ENCODE data around the gene C9orf50. TPM values are rescaled to one million over a fixed set of nuclear protein-coding genes. Genes with fewer than 3 reads are reported as not detected.

Gene C9orf50
- total RNA-seq, 1 donor from 2014 or later, result not detected

DNA sequence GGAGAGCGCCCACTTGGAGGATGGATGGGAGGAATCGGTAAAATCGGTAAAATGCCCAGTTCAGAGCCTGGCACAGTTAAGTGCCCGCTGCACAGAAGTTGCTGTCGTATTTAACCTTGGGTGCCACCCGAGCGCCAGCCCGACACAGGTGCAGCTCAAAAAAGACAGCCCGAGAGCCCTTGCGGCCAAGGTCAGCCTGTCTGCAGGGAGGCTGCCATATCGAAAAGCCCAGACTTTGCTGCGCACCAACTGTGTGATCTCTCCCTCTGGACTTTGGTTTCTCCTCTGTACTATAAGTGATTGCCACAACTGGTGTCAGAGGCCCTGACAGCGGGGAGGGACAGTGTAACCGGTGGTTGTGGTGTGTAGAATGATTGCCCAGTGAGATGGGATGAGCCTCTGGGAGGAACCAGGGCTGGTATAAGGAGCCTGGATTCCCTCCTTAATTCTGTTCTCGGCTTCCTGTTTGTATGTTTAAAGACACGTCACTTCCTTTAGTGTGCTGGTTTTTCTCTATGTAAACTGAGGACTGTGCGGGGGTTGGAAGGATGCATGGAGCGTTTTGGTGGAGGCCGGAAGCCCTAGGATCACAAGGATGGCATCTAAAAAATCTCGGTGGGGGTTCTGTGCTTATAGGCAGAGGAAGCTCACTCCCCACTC is 5.9 kb upstream of the C9orf50 start:
- peak overlapping the region; percentile 94 for H3K27ac Mint-ChIP-seq (ENCODE audit: unreplicated experiment)
- DNase-seq (ENCODE audit: extremely low spot score, unreplicated experiment), result no peak
- TF ChIP-seq, protein P1, sequence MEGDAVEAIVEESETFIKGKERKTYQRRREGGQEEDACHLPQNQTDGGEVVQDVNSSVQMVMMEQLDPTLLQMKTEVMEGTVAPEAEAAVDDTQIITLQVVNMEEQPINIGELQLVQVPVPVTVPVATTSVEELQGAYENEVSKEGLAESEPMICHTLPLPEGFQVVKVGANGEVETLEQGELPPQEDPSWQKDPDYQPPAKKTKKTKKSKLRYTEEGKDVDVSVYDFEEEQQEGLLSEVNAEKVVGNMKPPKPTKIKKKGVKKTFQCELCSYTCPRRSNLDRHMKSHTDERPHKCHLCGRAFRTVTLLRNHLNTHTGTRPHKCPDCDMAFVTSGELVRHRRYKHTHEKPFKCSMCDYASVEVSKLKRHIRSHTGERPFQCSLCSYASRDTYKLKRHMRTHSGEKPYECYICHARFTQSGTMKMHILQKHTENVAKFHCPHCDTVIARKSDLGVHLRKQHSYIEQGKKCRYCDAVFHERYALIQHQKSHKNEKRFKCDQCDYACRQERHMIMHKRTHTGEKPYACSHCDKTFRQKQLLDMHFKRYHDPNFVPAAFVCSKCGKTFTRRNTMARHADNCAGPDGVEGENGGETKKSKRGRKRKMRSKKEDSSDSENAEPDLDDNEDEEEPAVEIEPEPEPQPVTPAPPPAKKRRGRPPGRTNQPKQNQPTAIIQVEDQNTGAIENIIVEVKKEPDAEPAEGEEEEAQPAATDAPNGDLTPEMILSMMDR (IDR thresholded peaks at IDR 0.05), result no peak
- H3K36me3 Mint-ChIP-seq (ENCODE audit: unreplicated experiment), result peaks cover 3% of the 10 kb centered on the region
- peaks cover 59% of the 10 kb centered on the region for H3K4me1 Mint-ChIP-seq (ENCODE audit: unreplicated experiment)
- H3K4me3 Mint-ChIP-seq (ENCODE audit: unreplicated experiment), result peak overlapping the region; percentile 92
- no peaks in the 10 kb centered on the region for H3K9me3 Mint-ChIP-seq (ENCODE audit: unreplicated experiment)
- H3K27me3 Mint-ChIP-seq (ENCODE audit: unreplicated experiment), result no peaks in the 10 kb centered on the region

DNA sequence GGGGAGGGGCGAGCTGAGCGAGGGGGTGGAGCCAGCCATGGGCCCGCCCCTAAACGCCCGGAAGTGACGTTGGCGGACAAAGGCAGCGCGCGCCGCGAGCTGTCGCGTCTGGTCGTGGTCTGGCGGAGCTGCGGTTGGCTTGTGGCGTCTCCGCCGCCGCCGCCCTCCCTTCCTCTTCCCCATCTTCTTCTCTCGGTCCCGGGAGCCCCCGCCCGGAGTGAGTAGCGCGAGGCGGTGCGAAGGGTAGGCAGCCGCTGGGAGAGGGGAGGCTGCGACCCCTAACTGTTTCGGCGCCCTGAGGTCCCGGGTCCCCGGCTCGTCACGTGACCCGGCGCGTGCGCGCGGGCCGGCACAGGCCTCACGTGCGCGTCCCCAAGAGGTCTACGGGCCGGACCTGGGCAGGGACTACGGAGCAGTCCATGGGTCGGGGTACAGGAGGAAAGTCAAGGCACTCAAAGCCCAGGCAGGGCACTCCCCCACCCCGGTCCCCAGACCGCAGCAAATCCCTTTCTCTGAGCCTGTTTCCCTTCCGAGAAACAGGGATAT is 5.3 kb upstream of the C9orf50 start, which contains the start of gene NTMT1:
Gene NTMT1, plus strand, starts transcription at position 85 of the 546 bp plus-strand sequence. CDS start 6,541 bp downstream, outside the sequence.
- H3K4me3 Mint-ChIP-seq (ENCODE audit: unreplicated experiment), result peak within 1 kb of the TSS; percentile 92
- peak within 1 kb of the TSS; percentile 94 for H3K27ac Mint-ChIP-seq (ENCODE audit: unreplicated experiment)
- peaks cover 3% of the 10 kb centered on the region for H3K36me3 Mint-ChIP-seq (ENCODE audit: unreplicated experiment)
- TF ChIP-seq, protein P1 (IDR thresholded peaks at IDR 0.05), result no peak
- peaks cover 53% of the 10 kb centered on the region for H3K4me1 Mint-ChIP-seq (ENCODE audit: unreplicated experiment)
- DNase-seq (ENCODE audit: extremely low spot score, unreplicated experiment), result peak; percentile 95
- H3K9me3 Mint-ChIP-seq (ENCODE audit: unreplicated experiment), result no peaks in the 10 kb centered on the region
- no peaks in the 10 kb centered on the region for H3K27me3 Mint-ChIP-seq (ENCODE audit: unreplicated experiment)

DNA sequence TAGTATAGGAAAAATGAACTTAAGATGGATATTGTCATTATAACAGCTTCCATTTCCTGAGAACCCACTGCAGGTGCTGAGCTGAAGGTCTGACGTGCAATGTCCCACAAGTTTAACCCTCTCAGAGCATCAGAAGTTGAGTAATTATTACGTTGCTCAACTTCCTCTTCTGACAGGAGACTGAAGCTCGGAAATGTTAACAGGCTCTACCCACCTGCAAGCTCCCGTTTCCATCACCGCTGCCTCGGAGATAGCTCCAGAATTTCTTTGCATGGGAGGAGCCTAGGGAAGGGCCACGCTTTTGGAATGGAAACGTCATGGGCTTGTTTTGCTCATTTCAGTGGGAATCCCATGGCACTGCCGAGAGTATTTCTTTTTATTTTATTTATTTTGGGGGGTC is 4.0 kb upstream of the C9orf50 start:
- H3K4me3 Mint-ChIP-seq (ENCODE audit: unreplicated experiment), result peak overlapping the region; percentile 53
- no peak for DNase-seq (ENCODE audit: extremely low spot score, unreplicated experiment)

DNA sequence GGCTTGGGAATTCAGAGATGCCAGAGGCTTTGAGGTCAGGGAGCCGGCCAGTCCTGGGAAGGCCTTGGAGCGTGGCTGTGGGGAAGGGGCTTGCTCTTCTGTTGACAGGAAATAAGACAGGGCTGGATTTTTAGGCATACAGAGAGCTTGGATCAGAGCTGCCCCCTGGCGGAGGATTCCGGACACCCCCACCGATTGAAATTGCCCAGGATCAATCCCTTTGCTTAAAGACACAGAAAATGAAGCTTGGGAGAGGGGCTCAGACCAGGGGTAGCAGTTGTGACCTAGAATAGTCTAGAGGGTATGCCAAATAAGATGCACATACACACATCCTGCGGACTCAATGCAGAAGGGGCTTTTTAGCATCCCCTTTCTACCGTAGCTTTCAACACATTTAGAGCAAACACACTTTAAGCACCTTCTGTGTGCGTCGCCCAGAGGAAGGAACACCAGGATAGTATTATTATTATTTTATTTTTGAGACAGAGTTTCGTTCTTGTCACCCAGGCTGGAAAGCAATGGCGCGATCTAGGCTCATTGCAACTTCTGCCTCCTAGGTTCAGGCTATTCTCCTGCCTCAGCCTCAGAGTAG is 3.4 kb upstream of the C9orf50 start:
- DNase-seq (ENCODE audit: extremely low spot score, unreplicated experiment), result peak; percentile 90
- Mint-ChIP-seq H3K27me3 (ENCODE audit: unreplicated experiment) (no peaks in the 10 kb centered on the region), H3K4me1 (ENCODE audit: unreplicated experiment) (peaks cover 36% of the 10 kb centered on the region), H3K27ac (ENCODE audit: unreplicated experiment) (peak overlapping the region; percentile 32), H3K4me3 (ENCODE audit: unreplicated experiment) (peak overlapping the region; percentile 59), H3K36me3 (ENCODE audit: unreplicated experiment) (no peaks in the 10 kb centered on the region), H3K9me3 (ENCODE audit: unreplicated experiment) (no peaks in the 10 kb centered on the region)
- TF ChIP-seq, protein P1 (IDR thresholded peaks at IDR 0.05), result peak; percentile 83

More for the DNA sequence above, 4.0 kb upstream of the C9orf50 start:
- Mint-ChIP-seq H3K27me3 (ENCODE audit: unreplicated experiment) (no peaks in the 10 kb centered on the region), H3K9me3 (ENCODE audit: unreplicated experiment) (no peaks in the 10 kb centered on the region), H3K4me1 (ENCODE audit: unreplicated experiment) (peaks cover 41% of the 10 kb centered on the region), H3K36me3 (ENCODE audit: unreplicated experiment) (peaks cover 3% of the 10 kb centered on the region), H3K27ac (ENCODE audit: unreplicated experiment) (no peak overlapping the region)
- TF ChIP-seq, protein P1 (IDR thresholded peaks at IDR 0.05), result no peak

DNA sequence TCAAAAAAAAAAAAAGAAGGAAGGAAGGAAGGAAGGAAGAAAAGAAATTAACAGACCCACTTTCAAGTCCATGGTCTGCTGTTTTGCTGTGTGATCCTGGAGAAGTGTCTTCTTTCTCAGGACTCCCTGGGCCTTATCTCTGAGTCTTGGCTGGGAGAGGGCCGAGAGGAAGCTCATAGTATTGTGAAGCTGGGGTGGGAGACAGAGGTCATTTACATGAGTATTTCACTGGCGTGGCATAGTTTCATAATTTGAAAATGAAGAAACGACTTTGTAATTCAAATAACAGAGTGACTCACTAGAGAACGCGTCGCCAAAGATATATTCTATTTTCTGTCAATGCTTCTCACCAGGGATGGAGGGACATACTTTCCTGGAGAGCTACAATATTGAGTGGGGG is 2.4 kb upstream of the C9orf50 start:
- no peaks in the 10 kb centered on the region for H3K9me3 Mint-ChIP-seq (ENCODE audit: unreplicated experiment)
- no peak overlapping the region for H3K4me3 Mint-ChIP-seq (ENCODE audit: unreplicated experiment)
- H3K4me1 Mint-ChIP-seq (ENCODE audit: unreplicated experiment), result peaks cover 27% of the 10 kb centered on the region
- no peaks in the 10 kb centered on the region for H3K27me3 Mint-ChIP-seq (ENCODE audit: unreplicated experiment)
- peak overlapping the region; percentile 59 for H3K27ac Mint-ChIP-seq (ENCODE audit: unreplicated experiment)
- TF ChIP-seq, protein P1 (IDR thresholded peaks at IDR 0.05), result no peak
- H3K36me3 Mint-ChIP-seq (ENCODE audit: unreplicated experiment), result no peaks in the 10 kb centered on the region
- DNase-seq (ENCODE audit: extremely low spot score, unreplicated experiment), result no peak
